Thymus (tissue), 14 donors: ENCODE results near the gene SUPT16H. TPM values are rescaled to one million over a fixed set of nuclear protein-coding genes. Genes with fewer than 3 reads are reported as not detected.

ENCODE experiments used
- DNase-seq, 9 donors: peaks; one replicate each; pipeline ENCODE4 v3.0.0-alpha.2; 2013; ENCODE audit warnings: low spot score in 9 of 9, low read depth in 6 of 9, missing footprints in 1 of 9
- H3K27ac ChIP-seq, 2 donors: one replicate each; pipeline ENCODE4 v1.5.1; 2013; ENCODE audit warnings: control low read depth in 1 of 2, low read depth in 1 of 2, low read length in 1 of 2, mild to moderate bottlenecking in 1 of 2, moderate library complexity in 1 of 2
- H3K27me3 ChIP-seq, 2 donors: one replicate each; pipeline ENCODE4 v1.5.1; 2013; ENCODE audit warnings: low read length in 1 of 2; ENCODE audit not compliant: control insufficient read depth in 2 of 2, insufficient read depth in 1 of 2
- H3K36me3 ChIP-seq, 2 donors: one replicate each; pipeline ENCODE4 v1.5.1; 2013; ENCODE audit warnings: low read length in 1 of 2, mild to moderate bottlenecking in 1 of 2, moderate library complexity in 1 of 2; ENCODE audit not compliant: control insufficient read depth in 2 of 2, insufficient read depth in 2 of 2
- H3K4me1 ChIP-seq, 2 donors: one replicate each; pipeline ENCODE4 v1.5.1; 2013; ENCODE audit warnings: low read length in 2 of 2; ENCODE audit not compliant: control insufficient read depth in 2 of 2, insufficient read depth in 2 of 2
- H3K4me3 ChIP-seq, 2 donors: one replicate each; pipeline ENCODE4 v1.5.1; 2013; ENCODE audit warnings: low read length in 2 of 2, control low read depth in 1 of 2, mild to moderate bottlenecking in 1 of 2
- H3K9me3 ChIP-seq, 2 donors: one replicate each; pipeline ENCODE4 v1.5.1; 2013; ENCODE audit warnings: low read length in 1 of 2, mild to moderate bottlenecking in 1 of 2; ENCODE audit not compliant: control insufficient read depth in 2 of 2, insufficient read depth in 1 of 2
- WGBS: extraction: QIAGEN DNeasy Blood & Tissue Kit; methylation state at CpG from one replicate; pipeline ENCODE4 v1.1.7; 2013; 5-methylcytosine and 5-hydroxymethylcytosine counted together
- long read RNA-seq, 10 donors: transcript quantifications; one replicate each; lab custom pipeline, GENCODE V29; 2026
- polyA plus RNA-seq: library from polyadenylated mRNA; stranded (reverse); fragments of 200-250 nt; gene quantifications from one replicate; pipeline ENCODE4 v1.2.3, GENCODE V29; 2013
- total RNA-seq: library from RNA; stranded (reverse); fragments of 120-200 nt; gene quantifications from one replicate; pipeline ENCODE4 v1.2.4, GENCODE V29; 2013
- donor health status: healthy.

SUPT16H gene
- total RNA-seq (95.8 TPM), polyA plus RNA-seq (64.5 TPM)
- long read RNA-seq, donor 1, full-length matches to known transcripts = 2 of 2 reads
- long read RNA-seq, donor 1, partial matches to known transcripts = 0 of 2 reads
- long read RNA-seq, donor 1, other reads (novel, unspliced or antisense) = 0 of 2 reads
- long read RNA-seq, donor 2 = 0 reads
- long read RNA-seq, donor 3, full-length matches to known transcripts = 18 of 67 reads
- long read RNA-seq, donor 3, partial matches to known transcripts = 49 of 67 reads
- long read RNA-seq, donor 3, other reads (novel, unspliced or antisense) = 0 of 67 reads
- long read RNA-seq, donor 4, full-length matches to known transcripts = 6 of 18 reads
- long read RNA-seq, donor 4, partial matches to known transcripts = 12 of 18 reads
- long read RNA-seq, donor 4, other reads (novel, unspliced or antisense) = 0 of 18 reads
- long read RNA-seq, donor 5, full-length matches to known transcripts = 19 of 80 reads
- long read RNA-seq, donor 5, partial matches to known transcripts = 61 of 80 reads
- long read RNA-seq, donor 5, other reads (novel, unspliced or antisense) = 0 of 80 reads
- long read RNA-seq, donor 6, full-length matches to known transcripts = 19 of 56 reads
- long read RNA-seq, donor 6, partial matches to known transcripts = 37 of 56 reads
- long read RNA-seq, donor 6, other reads (novel, unspliced or antisense) = 0 of 56 reads
- long read RNA-seq, donor 7, full-length matches to known transcripts = 14 of 31 reads
- long read RNA-seq, donor 7, partial matches to known transcripts = 17 of 31 reads
- long read RNA-seq, donor 7, other reads (novel, unspliced or antisense) = 0 of 31 reads
- long read RNA-seq, donor 8, full-length matches to known transcripts = 4 of 10 reads
- long read RNA-seq, donor 8, partial matches to known transcripts = 6 of 10 reads
- long read RNA-seq, donor 8, other reads (novel, unspliced or antisense) = 0 of 10 reads
- long read RNA-seq, donor 9, full-length matches to known transcripts = 9 of 15 reads
- long read RNA-seq, donor 9, partial matches to known transcripts = 6 of 15 reads
- long read RNA-seq, donor 9, other reads (novel, unspliced or antisense) = 0 of 15 reads
- long read RNA-seq, donor 10, full-length matches to known transcripts = 11 of 26 reads
- long read RNA-seq, donor 10, partial matches to known transcripts = 15 of 26 reads
- long read RNA-seq, donor 10, other reads (novel, unspliced or antisense) = 0 of 26 reads

DNA sequence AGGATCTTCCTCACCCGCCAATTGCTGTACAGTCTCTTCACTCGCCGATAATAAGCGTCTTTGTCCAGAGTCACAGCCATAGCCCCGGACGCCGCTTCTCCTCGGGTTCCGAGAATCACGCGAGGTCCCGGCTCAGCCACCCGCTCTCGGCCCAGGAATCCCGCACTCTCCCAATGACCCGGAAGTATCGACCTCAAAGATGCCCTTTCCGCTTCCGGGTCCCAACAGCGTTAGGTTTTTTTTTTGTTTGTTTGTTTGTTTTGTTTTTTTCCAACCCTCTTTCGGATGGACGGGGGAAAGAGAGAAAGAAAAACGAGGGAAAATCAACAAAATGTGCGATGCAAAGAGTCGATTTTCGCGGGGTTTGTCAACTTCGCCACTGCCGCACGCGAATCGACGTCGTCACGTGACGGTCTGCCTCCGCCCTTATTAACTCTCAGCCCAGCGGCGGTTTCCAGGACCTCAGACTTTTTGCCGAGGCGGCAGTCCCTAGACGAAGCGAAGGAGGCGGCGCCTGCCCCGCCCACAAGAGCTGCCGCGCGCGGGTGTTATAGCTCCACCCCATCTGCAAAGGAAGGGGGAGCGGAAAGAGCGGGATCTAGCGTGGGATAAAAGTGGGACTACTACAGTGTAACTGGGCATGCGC lies at the start of gene SUPT16H:
Gene SUPT16H (minus strand): TSS at position 172 of the 646 bp plus-strand sequence. CDS start 92 bp downstream, at position 80.
- peak; percentile 67 to 93 (median 83) for DNase-seq
- Histone ChIP-seq H3K36me3 (peaks cover 9 to 17% of the 10 kb centered on the region in 2 donors), H3K27ac (peak within 1 kb of the TSS; percentile 89 to 93), H3K9me3 (no peaks in the 10 kb centered on the region), H3K4me3 (peak within 1 kb of the TSS; percentile 62 to 70), H3K27me3 (no peaks in the 10 kb centered on the region), H3K4me1 (peaks cover 9 to 10% of the 10 kb centered on the region in 2 donors)
- WGBS = under 1% methylated on average over 54 of the region's 54 CpGs

DNA sequence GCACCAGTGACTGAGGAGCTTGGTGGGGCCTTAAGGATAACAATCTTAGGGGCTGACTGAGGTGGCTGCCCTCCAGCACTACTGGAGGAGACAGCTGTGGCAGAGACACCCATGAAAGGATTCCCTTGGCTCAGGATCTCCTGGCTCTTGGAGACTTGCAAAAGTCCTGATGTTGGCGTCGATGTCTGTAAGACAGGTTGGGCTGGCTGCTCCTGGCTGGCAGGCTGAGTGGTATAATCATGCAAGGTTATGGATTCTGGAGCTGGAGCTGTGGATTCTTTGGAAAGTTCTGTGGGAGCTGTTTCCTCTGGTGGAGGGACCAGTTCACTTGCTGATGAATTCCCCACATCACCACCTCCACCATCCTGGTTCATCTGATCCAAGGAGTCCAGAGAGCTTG lies 47.3 kb upstream of the SUPT16H start:
- Histone ChIP-seq H3K9me3 (no peaks in the 10 kb centered on the region), H3K27me3 (no peaks in the 10 kb centered on the region), H3K4me3 (no peak overlapping the region), H3K27ac (no peak overlapping the region), H3K36me3 (peaks cover 33 to 52% of the 10 kb centered on the region in 2 donors), H3K4me1 (peaks cover 0 to 2% of the 10 kb centered on the region in 2 donors)
- WGBS = 99% methylated on average over 2 of the region's 2 CpGs
- DNase-seq = no peak

DNA sequence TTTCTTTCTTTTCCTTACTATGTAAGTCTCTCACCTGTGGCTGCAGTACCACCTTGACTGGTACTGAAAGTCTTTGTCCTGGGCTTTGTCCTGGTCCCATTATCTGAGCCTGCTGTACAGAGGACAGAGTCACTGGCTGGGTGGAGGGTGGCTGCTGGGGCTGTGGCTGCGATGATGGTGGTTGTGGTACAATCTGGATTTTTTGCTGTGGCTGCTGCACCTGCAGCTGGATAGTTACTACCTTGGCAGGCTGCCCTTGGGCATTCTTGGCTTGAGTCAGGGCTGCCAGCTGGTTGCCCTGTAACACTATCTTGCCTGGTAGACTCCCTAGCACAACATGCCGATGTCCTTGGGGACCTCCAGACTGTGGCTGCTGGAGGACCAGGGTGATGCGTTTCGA lies 45.1 kb upstream of the SUPT16H start:
- H3K4me3 ChIP-seq = no peak overlapping the region
- H3K27me3 ChIP-seq = no peaks in the 10 kb centered on the region
- DNase-seq = no peak
- peaks cover 49 to 68% of the 10 kb centered on the region in 2 donors for H3K36me3 ChIP-seq
- WGBS = 97% methylated on average over 4 of the region's 4 CpGs
- no peak overlapping the region for H3K27ac ChIP-seq
- H3K9me3 ChIP-seq = no peaks in the 10 kb centered on the region
- no peaks in the 10 kb centered on the region for H3K4me1 ChIP-seq

DNA sequence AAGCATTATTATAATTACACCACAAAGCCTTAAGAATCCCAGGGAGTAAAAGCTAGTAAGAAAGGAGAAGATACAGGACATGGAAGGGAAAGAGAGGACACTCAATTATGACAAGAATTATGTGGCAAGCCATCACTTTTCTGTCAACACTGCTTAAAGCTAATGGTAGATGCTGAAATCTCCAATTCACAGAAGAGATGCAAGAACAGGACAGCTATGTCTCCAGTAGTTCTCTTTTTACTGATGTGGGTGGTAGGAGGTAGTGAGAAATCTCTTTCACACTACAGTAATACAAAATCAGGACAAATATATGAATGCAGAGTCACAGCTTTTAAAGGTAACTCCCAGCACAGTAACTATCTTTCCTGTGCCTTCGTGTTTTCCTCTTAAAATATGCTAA lies 42.9 kb upstream of the SUPT16H start:
- peaks cover 67 to 84% of the 10 kb centered on the region in 2 donors for H3K36me3 ChIP-seq
- no peaks in the 10 kb centered on the region for H3K9me3 ChIP-seq
- H3K4me1 ChIP-seq = no peaks in the 10 kb centered on the region
- H3K27me3 ChIP-seq = no peaks in the 10 kb centered on the region
- H3K4me3 ChIP-seq = no peak overlapping the region
- H3K27ac ChIP-seq = no peak overlapping the region
- WGBS = 96% methylated on average over 1 of the region's 1 CpG
- no peak for DNase-seq

DNA sequence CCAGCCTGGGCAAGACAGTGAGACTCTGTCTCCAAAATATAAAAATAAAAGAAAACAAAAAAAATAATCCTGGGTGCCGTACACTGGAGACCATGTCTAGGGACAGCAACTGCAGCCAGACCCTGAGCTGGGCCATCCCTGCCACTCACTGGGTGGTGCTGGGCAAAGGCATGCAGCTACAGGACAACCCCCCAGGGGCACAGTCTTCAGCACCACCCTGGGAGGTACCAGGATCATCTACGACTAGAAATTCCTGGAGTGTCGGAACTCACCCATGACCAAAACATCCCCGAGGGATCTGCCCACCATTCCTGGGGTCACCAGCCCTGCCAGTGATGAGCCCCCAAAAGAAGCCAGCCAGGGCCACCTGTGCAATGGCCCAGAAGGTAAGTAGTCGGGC lies 35.7 kb upstream of the SUPT16H start:
- H3K9me3 ChIP-seq = no peaks in the 10 kb centered on the region
- 98% methylated on average over 5 of the region's 5 CpGs for WGBS
- peaks cover 45 to 61% of the 10 kb centered on the region in 2 donors for H3K36me3 ChIP-seq

DNA sequence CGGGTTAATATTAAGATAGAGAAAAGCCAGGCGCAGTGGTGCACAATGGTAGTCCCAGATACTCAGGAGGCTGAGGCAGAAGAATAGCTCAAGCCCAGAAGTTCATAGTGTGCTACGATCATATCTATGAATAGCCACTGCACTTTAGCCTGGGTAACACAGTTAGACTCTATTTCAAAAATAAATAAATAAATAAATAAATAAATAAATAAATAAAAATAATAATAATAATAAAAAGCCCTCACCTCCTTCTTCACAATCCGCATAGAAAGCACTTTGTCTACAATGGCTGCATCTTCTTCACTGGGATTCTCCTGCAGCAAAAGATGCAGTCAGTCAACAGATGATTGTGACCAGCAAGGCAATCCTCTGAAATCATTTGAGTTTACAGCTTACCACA lies 31.5 kb upstream of the SUPT16H start:
- H3K27ac ChIP-seq = no peak overlapping the region
- over 99% methylated on average over 4 of the region's 4 CpGs for WGBS
- H3K9me3 ChIP-seq = no peaks in the 10 kb centered on the region
- no peaks in the 10 kb centered on the region for H3K27me3 ChIP-seq
- H3K4me3 ChIP-seq = no peak overlapping the region
- no peaks in the 10 kb centered on the region for H3K4me1 ChIP-seq
- DNase-seq = no peak
- peaks cover 45 to 76% of the 10 kb centered on the region in 2 donors for H3K36me3 ChIP-seq

More for the DNA sequence above, 35.7 kb upstream of the SUPT16H start:
- Histone ChIP-seq H3K27me3 (no peaks in the 10 kb centered on the region), H3K4me3 (no peak overlapping the region), H3K27ac (no peak overlapping the region), H3K4me1 (no peaks in the 10 kb centered on the region)
- no peak for DNase-seq

DNA sequence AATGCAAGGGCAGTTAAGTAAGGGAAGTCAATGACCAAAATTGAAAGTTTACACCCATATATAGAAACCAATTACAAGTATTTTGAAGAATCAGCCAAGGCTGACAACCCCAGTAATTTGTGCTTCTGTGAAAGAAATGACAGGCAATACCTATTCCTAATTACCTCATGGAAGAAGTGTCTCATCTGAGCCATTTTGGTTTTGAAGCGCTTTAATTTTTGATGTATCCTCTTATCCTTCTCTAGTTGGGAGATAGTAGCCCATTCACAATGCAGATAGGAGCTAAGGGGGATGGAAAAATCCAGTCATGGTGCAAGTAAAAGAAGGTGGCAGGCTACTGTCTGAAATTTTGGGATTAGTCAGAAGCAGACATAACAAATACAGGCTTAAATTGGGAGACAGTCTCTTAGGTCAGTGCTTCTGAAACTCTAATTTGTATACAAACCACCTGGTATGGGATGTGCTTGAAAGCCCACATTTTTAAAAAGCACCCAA lies 30.4 kb upstream of the SUPT16H start:
- no peaks in the 10 kb centered on the region for H3K9me3 ChIP-seq
- H3K27me3 ChIP-seq = no peaks in the 10 kb centered on the region
- DNase-seq = no peak
- H3K4me1 ChIP-seq = no peaks in the 10 kb centered on the region
- peaks cover 42 to 74% of the 10 kb centered on the region in 2 donors for H3K36me3 ChIP-seq
- 98% methylated on average over 1 of the region's 1 CpG for WGBS
- H3K4me3 ChIP-seq = no peak overlapping the region
- no peak overlapping the region for H3K27ac ChIP-seq

DNA sequence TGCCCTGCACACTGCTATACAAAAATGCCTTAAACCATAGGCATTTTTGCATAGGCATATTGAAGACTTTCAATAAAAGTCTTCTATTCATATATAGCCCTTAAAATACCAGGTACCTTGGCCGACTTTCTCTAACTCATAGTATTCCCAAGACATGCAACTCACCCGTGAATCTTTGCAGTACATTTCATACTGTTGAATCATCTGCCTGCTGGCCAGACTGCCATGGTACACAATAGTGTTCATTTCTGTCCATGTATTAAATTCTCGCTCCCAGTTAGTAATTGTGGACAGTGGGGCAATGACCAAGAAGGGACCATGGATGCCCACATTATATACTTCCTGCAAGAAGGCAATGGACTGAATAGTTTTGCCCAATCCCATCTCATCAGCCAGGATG lies 24.3 kb upstream of the SUPT16H start:
- WGBS = 97% methylated on average over 3 of the region's 3 CpGs
- H3K36me3 ChIP-seq = peaks cover 60 to 94% of the 10 kb centered on the region in 2 donors
- no peak for DNase-seq

More for the DNA sequence above, 24.3 kb upstream of the SUPT16H start:
- no peaks in the 10 kb centered on the region for H3K27me3 ChIP-seq
- H3K4me3 ChIP-seq = no peak overlapping the region
- no peak overlapping the region for H3K27ac ChIP-seq
- no peaks in the 10 kb centered on the region for H3K9me3 ChIP-seq
- H3K4me1 ChIP-seq = no peaks in the 10 kb centered on the region
